ENCODE data around the gene ADNP.
A peak's percentile ranks its signal among the peaks of the same experiment; 100 is the strongest.

Gene ADNP

GRCh38 chr20:50844430-50845100, 86.7 kb downstream of the ADNP start:
- peak; percentile 31 for DNase-seq

GRCh38 chr20:50843331-50844276, 87.6 kb downstream of the ADNP start:
- DNase-seq, result no peak

GRCh38 chr20:50842821-50843220, 88.4 kb downstream of the ADNP start:
- DNase-seq, result no peak

Data from stimulated activated CD4-positive, alpha-beta T cell treated with anti-CD3 and anti-CD28 coated beads, Interleukin-4, amount 100 ng/mL, for 24 hours (primary cell).